NCI-H2196 treated with DMSO at 0.1 percent for 48 hours (cell line): Measurements from ENCODE around the gene KCNH4.
"Not testable (repeated sequence)": the region's sequence is repeated elsewhere in the genome, so short reads cannot be mapped to it uniquely, and the experiment has no call there.

Experiments
- DNase-seq: peaks from one replicate; lab custom pipeline; 2025; ENCODE audit not compliant: unreplicated experiment; lab: John Stamatoyannopoulos, UW

KCNH4 gene

GRCh38 chr17:42140690-42141089, 40.3 kb downstream of the KCNH4 start:
- DNase-seq: not testable (repeated sequence)

GRCh38 chr17:42138749-42139492, 42.0 kb downstream of the KCNH4 start:
- no peak for DNase-seq

GRCh38 chr17:42136654-42137051, 44.3 kb downstream of the KCNH4 start:
- no peak for DNase-seq

- peak; percentile 39 for DNase-seq
Observed at GRCh38 chr17:42135664-42136653, 45.0 kb downstream of the KCNH4 start.

GRCh38 chr17:42135151-42135550, 45.8 kb downstream of the KCNH4 start:
- DNase-seq: no peak

GRCh38 chr17:42133461-42134041, 47.4 kb downstream of the KCNH4 start:
- DNase-seq: peak; percentile 26

- peak; percentile 53 for DNase-seq
Observed at GRCh38 chr17:42132941-42133340, 48.0 kb downstream of the KCNH4 start.

GRCh38 chr17:42131981-42132432, 48.9 kb downstream of the KCNH4 start:
- DNase-seq: no peak

- DNase-seq: no peak
Observed at GRCh38 chr17:42131232-42131631, 49.7 kb downstream of the KCNH4 start.

- DNase-seq: no peak
Observed at GRCh38 chr17:42130310-42130936, 50.5 kb downstream of the KCNH4 start.

- DNase-seq: no peak
Observed at GRCh38 chr17:42129109-42129837, 51.7 kb downstream of the KCNH4 start.

- no peak for DNase-seq
Observed at GRCh38 chr17:42127414-42127813, 53.5 kb downstream of the KCNH4 start.

- no peak for DNase-seq
Observed at GRCh38 chr17:42126836-42127235, 54.1 kb downstream of the KCNH4 start.

- DNase-seq: no peak
Observed at GRCh38 chr17:42125565-42125964, 55.4 kb downstream of the KCNH4 start.

GRCh38 chr17:42124256-42124655, 56.7 kb downstream of the KCNH4 start:
- DNase-seq: no peak

GRCh38 chr17:42122371-42123303, 58.3 kb downstream of the KCNH4 start, which contains the start of gene HSPB9:
Gene HSPB9, plus strand, starts transcription at chr17:42122804. Its CDS starts 47 bp downstream, at chr17:42122851.
- no peak for DNase-seq

- no peak for DNase-seq
Observed at GRCh38 chr17:42120770-42121769, 59.9 kb downstream of the KCNH4 start, which contains the start of gene KAT2A. Gene KAT2A, minus strand, starts transcription at chr17:42121367. Its CDS starts 63 bp downstream, at chr17:42121304.
